Fibroblast of skin of right quadriceps (primary cell): Measurements from ENCODE around the gene CNNM2.
A peak's percentile ranks its signal among the peaks of the same experiment; 100 is the strongest.
"Not testable (repeated sequence)": the region's sequence is repeated elsewhere in the genome, so short reads cannot be mapped to it uniquely, and the experiment has no call there.

Experiments
- DNase-seq: peaks from one replicate; pipeline ENCODE4 v3.0.0-alpha.2; 2013

Gene CNNM2

DNA sequence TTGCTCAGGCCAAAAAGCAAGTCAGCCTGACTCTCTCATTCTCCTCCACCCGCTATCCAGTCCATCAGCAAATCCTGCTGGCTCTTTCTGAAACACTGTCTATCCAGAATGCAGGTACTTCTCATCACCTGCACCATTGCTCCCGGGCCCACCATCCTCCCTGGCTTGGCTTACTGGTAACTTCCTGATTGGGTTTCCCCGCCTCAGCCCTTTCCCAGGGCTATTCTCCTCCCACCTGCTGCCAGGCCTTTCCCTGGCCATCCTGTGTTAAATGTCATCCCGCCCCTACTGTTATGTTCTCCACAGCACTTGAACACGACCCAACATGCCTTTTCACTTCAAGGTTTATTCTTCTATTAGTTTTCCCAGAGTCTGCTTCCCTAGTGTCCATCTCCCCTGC lies 124.0 kb downstream of the CNNM2 start:
- DNase-seq, result no peak

DNA sequence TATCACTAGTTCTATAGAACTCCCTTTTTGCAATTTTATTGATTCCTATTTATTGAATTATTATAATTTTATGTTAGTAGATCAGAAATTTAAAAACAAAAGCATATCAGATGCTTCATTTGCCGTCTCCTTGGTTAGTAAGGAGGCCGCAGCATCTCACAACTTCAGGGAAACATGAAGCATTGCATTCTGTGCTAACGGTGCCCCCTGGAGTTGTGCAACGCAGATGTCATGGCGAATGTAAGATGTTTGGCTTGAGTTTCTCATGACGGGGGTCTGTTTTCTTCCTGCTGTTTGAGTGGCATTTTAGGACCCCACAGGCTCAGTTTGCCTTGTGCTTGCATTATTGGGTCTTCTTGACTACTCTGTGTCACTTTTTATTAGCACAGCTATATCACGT lies 124.8 kb downstream of the CNNM2 start:
- no peak for DNase-seq

- peak; percentile 48 for DNase-seq
These were observed 126.9 kb downstream of the CNNM2 start for GRCh38 chr10:103044942-103045489.

DNA sequence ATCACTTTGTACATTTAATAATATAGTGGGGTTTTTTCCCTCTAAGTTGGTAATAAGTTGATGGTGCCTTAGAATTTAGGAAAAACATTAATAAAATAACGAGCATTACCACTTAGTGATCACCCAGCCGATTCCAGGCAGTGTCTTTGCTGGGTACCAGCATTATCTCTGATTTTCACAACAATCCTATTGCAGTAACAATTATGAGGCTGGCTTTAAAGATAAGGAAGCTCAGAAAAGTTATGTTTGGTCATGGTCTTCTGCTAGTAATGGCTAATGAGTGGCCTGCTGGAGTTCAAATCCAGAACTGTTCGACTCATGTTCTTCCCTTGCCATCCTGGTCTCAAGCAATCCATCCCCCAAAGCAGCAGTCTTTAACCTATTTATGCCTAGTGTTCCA lies 127.9 kb downstream of the CNNM2 start:
- no peak for DNase-seq

GRCh38 chr10:103047381-103047780 lies 129.3 kb downstream of the CNNM2 start:
- DNase-seq, result no peak

GRCh38 chr10:103049237-103049636 lies 131.1 kb downstream of the CNNM2 start:
- no peak for DNase-seq

DNA sequence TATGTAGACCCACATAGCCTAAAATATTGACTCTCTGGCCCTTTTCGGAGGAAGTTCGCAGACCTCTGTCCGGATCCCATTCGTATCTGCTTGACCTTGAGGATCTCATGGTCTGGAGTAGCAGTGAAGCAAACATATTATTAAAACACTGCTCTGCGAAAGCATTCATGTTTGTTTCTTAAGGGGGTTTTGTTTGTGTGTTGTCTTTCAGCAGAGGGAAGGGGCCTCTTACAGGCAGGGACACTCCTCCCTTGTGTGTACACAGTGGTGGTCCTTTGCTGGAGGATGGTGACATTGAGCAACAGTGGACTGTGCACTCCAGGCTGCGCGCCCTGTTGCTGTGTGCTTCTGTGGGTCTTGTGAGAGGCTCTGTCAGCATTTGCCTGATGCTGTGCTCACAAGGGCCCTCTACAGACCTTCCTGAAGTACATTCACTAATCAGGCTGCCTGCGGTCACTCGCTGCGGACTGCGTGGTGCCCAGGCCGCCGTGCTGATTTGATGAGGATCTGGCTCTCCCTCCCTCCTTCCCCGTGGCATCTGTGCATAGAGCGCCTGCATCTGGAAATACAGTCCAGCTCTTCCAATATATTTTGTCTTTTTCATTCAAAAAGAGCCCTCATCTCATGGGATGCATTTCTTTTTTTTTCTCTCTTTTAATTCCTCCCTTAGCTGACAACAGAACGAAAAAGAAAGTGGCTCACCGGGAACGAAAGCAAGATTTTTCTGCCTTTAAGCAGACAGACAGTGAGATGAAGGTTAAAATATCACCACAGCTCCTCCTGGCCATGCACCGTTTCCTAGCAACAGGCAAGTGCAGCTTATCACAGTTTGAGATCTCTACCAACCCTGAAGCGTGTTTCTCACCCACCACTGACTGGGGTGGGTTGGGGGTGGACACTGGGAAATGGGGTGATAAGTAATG lies 135.8 kb downstream of the CNNM2 start:
- DNase-seq, result peak; percentile 55

GRCh38 chr10:103054621-103055020 lies 136.5 kb downstream of the CNNM2 start:
- no peak for DNase-seq

DNA sequence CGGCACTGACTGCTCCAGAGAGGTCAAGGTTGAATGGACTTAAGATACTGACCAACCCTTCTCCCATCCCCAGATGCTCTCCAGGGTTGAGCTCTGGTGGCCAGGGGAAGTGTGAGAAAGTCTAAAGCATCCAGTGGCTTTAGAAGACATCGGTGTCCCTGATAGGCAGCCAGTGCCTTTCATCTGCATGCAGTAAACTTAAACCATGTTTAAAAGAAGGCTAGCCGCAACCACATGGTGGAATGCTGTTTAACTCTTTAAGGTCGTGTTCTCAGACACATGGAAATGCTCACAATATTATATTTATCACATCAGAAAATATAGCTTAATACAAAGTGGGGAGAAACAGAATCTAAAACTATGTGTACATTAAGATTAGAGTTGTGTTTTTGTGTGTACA lies 137.0 kb downstream of the CNNM2 start:
- no peak for DNase-seq

DNA sequence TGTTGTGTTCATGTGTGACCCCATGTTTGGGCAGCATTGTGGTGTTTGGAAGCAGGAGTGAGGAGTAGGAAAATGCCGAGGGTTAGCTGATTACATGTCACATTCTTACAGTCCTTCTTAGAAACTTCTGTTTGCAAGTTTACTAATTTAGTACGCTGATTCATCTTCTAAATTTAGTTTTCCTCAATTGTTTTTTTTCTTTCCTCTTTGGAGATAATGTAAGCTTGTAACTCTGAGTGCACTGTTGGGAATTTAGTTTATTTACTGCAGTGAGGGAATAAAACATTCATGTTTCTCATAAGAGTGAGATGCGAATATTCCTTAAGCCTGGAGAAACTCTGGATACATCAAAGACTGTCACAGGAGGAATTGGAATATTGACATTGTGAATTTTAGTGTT lies 139.9 kb downstream of the CNNM2 start:
- no peak for DNase-seq

GRCh38 chr10:103060575-103060974 lies 142.5 kb downstream of the CNNM2 start:
- DNase-seq, result no peak

DNA sequence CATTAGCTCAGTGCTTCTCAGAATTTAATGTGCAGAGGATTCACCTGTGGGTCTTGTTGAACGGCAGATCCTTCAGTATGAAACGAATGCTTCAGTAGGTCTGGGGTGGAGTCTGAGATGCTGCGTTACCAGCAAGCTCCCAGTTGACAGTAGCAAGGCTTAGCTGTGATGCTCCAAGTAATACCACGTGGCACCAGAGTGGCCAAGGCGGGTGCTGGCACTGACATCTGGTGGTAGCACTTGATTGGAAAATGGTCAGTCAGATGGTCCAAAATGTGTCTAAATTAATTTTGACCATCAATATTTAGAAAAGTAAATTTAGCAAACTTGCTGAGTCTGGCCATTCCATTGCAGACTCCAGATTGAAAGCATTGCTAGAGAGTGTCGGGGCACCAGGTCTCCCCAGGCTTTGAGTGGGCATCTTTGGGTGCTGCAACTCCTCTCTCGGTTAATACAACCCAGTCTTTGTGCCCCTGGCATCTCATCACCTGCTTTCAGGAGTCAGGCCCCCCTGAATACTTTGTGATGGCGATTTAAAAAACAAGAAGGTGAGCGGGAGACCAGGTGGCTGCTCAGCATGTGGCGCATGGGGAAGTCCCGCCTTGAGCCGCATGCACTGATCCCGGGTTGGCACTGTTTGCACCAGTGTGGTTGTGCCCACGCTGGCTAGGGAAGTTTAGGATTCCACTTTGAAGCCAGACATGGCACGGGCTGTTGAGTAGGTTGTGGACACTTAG lies 144.9 kb downstream of the CNNM2 start:
- no peak for DNase-seq

- no peak for DNase-seq
These were observed 146.9 kb downstream of the CNNM2 start for GRCh38 chr10:103064956-103065355.

- DNase-seq, result no peak
These were observed 148.3 kb downstream of the CNNM2 start for GRCh38 chr10:103066141-103067098.

DNA sequence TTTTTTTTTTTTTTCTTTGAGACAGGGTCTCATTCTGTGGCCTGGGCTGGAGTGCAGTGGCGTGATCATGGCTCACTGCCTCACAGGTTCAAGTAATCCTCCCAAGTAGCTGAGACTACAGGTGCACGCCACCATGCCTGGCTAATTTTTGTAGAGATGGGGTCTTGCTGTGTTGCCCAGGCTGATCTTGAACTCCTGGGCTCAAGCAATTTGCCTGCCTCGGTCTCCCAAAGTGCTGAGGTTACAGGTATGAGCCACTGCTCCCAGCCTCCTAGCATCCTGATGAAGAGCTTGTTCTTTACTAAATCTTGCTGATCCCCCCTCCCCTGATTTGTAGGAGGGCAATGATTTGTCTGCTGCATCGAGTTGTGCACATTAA lies 149.0 kb downstream of the CNNM2 start:
- DNase-seq, result not testable (repeated sequence)

DNA sequence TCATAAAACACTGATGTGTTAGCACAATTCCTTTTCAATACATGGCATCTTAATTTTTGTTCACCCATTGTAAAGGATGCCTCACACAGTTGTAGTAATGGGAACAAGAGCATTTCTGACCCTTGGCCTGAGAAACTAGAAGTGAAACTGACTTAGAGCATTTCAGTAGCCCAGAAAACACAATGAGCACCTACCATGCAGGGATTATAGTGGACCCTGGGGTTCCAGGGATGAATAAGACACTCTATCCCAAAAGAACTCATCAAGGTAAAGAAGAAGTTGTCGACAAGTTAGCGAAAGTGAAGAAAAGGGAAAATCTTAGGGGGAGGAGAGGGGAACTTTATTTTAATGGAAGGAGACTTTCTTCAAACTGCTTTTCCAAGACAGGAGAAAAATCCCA lies 149.4 kb downstream of the CNNM2 start:
- no peak for DNase-seq

- DNase-seq, result no peak
These were observed 149.9 kb downstream of the CNNM2 start for GRCh38 chr10:103067956-103068355.

- DNase-seq, result peak; percentile 38
These were observed 151.6 kb downstream of the CNNM2 start for GRCh38 chr10:103069453-103070331.

DNA sequence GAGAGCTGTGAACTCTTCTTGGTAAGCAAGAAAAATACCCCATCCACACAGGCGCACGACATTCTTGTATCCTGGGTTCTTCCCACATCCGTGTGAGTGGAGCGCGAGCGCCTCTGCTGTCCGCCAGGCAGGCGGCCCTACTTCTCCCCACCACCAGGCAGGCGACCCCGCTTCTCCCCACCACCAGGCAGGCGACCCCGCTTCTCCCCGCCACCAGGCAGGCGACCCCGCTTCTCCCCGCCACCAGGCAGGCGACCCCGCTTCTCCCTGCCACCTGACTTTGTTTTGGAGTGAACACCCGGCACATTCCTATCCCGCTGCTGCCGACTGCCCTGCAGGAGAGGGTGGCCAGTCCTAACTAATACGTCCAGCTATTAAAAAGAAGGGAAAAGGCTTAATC lies 154.2 kb downstream of the CNNM2 start:
- DNase-seq, result no peak

DNA sequence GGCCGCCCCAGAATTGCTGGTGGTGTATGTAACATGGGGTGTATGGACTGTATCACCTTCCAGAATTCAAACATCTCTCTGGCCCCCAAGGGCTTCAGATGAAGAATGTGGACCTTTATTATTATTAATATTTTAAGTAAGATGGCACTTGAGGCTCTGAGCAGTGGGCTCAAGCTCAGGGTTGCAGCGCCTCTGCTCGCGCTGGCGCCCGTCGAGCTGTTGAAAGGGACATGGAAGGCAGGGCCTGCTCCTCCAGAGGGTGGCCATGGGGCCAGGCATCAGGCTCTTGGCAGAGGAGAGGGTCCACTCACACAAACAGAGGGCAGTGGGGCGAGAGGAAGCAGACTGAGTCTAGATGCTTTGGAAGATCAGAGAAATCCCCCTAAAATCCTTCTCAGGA lies 154.8 kb downstream of the CNNM2 start:
- no peak for DNase-seq

DNA sequence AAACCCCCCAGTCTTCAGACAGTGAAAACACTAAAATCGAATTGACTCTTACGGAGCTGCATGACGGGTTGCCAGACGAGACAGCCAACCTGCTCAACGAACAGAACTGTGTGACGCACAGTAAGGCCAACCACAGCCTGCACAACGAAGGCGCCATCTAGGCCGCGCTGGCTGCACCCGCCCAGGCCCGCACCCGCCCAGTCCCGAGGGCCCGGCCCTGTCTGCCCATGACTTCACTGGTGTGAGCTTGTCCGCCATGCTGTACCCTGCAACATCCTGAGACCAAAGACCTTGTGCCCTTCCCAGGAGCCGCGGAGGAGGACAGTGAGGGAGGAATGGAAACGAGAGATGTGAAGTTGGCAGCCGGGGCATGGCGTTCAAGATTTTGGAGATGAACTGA lies 158.9 kb downstream of the CNNM2 start:
- no peak for DNase-seq
